A204.1 (cell line): Measurements from ENCODE around the gene RFNG.

Experiments
- FAIRE-seq: peaks from 2 replicates; lab custom pipeline; 2012; peaks lifted over from hg19 to GRCh38; lab: Jason Lieb, UNC

Gene RFNG

DNA sequence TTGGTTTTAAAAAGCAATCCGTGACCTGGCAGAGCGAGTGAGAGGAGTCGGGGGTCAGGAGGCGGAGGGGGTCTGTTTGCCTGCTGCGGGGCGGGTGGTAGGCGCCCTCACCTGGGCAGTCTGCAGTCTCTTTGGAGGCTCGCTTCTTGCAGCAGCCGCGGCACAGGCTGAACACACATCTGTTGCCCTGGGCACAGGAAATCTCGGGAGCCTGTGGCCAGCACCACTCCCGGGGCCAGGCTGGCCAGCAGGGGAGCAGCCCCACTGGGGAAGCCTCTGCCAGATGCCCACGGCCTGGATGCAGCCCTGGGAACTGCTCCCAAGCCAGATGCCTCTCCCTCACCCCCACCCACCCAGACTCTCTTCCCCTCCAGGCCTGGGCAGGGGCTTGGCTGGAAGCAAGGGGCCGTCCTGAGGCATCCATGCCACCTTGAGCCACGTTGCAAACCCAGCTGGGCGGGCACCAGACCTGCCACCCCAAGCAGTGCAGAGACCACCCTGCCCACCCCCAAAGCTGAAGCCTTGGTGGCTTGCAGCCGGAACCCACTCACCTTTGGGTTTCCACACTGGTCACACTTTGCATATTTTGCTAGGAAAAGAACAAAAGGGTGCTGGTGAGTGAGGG is 6.7 kb upstream of the RFNG start:
- no peak for FAIRE-seq

DNA sequence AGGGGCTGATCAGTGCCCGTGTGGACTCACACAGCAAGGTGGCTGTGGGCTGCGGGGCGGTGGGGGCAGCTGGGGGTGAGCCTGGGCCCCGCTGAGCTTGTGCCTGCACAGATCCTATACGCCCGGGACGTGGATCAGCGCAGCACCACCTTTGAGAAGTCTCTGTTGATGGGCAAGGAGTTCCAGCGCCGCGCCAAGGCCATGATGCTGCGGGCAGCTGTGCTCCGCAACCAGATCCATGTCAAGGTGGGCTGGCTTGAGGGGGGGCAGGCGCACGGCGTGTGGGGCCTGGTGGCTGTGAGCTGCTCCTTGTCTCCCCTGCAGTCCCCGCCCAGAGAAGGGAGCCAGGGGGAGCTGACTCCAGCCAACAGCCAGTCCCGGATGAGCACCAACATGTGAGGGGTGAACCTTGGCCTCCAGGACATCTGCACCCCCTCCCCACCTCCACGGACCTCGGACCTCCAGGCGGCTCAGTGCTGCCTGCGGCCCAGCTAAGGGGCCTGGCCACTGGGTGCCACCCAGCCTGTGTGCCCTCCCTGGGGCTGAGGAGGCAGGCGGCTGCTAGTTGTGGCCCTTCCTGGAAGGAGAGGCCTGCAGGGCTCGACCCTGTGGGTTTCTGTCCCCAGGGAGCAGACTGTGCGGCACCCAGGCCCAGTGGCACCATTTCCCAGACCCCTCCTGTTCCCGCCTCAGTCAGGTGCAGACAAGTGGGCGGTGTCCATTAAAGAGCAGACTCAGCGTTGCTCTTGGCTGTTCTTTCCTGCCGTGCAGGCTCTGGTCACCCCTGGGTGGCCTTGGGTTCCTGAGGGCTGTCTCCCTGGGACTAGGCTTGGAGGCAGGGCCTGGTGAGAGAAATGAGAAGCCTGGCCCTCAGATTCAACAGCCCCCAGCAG is 5.4 kb upstream of the RFNG start:
- no peak for FAIRE-seq

GRCh38 chr17:82055965-82056728 is 4.5 kb upstream of the RFNG start:
- FAIRE-seq = no peak

DNA sequence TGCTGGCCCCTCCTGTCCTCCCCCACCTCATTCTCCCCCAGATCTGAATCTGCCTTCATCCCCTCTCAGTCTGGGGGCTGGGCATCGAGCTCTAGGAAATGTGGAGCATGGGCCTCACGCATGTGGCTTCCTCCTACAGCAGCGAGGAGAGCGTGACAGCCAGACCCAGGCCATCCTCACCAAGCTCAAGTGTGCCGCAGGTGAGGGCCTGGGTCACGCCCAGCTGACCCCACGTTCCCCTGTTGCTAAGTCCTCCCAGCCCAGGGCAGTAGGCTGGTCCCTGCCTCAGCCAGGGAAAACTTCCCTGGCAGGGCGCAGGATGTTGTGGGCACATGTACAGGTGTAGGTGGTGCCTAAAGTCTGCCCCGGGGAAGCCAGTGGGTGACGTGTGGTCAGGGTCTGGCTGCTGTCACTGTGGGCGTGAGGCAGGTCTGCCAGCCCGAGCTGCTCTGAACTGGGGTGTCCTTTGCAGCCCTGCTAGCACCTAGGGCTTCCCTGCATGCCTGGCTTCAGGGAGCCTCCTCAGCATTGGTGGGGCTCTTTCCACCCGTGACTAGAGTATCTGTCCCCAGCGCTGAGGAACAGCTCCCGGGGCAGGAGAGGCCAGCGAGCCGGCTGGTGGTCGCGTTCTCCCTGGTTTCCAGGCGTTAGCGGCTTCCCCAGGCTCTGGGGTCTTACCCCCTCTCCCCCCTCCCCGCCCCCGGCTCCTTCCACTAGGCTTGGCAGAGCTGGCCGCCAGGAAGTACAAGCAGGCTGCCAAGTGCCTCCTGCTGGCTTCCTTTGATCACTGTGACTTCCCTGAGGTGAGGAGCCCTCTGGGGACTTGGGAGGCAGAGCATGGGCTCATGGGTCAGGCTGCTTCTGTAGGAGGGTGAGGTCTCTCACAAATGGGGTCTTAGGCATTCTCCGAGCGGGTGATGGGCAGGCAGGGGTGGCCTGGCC is 3.7 kb upstream of the RFNG start:
- FAIRE-seq = no peak

- no peak for FAIRE-seq
Measured at GRCh38 chr17:82054351-82055022, 2.9 kb upstream of the RFNG start.

- FAIRE-seq = no peak
Measured at GRCh38 chr17:82053556-82054263, 2.1 kb upstream of the RFNG start.

GRCh38 chr17:82053130-82053529 is 1.5 kb upstream of the RFNG start:
- no peak for FAIRE-seq

GRCh38 chr17:82052638-82053059 is 1.0 kb upstream of the RFNG start:
- FAIRE-seq = no peak

DNA sequence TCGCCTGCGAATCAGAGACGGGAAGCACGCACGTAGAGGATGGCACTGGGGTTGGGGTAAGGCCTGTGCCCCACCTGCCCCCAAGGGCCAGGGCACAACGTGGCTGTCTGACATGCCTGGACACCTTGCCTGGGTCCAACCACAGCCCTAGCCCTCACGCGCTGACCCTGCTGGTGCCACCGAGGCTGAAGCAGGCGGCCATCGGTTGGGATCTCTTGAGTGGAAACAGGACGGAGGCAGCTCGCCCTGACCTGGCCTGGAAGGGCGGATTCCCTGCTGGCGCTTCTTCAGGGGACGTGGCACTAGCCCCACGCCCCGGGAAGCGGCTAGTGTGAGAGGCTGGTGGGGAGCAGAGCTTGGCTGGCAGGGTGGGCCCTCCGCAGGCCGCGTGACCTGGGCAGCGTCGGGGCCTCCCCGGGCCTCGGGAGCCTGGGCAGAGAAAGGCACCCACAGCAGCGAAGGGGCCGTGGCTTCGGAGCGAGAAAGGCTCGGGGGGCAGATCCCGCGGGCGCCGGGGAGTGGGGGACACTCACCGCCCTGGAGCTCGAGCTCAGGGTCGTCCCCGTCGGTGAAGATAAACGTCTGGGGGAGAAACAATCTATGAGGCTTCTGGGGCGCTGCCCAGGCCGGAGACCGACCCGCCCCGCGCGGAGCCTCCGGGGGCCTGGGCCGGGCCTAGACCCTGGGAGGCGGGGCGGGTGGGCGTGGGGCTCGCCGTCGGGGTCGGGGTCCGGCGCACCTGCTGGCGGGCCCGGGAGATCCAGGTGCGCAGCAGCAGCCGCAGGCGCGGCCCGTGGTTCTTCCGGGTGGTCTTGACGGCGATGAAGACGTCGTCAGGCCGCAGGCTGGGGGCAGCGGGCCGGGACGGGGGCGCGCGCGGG is 610 bp downstream of the RFNG start:
- no peak for FAIRE-seq

- no peak for FAIRE-seq
Measured at GRCh38 chr17:82050152-82050760, 1.4 kb downstream of the RFNG start.

- FAIRE-seq = no peak
Measured at GRCh38 chr17:82049521-82049971, 2.1 kb downstream of the RFNG start.

- no peak for FAIRE-seq
Measured at GRCh38 chr17:82049106-82049505, 2.5 kb downstream of the RFNG start.

- FAIRE-seq = no peak
Measured at GRCh38 chr17:82048571-82048971, 3.0 kb downstream of the RFNG start.

DNA sequence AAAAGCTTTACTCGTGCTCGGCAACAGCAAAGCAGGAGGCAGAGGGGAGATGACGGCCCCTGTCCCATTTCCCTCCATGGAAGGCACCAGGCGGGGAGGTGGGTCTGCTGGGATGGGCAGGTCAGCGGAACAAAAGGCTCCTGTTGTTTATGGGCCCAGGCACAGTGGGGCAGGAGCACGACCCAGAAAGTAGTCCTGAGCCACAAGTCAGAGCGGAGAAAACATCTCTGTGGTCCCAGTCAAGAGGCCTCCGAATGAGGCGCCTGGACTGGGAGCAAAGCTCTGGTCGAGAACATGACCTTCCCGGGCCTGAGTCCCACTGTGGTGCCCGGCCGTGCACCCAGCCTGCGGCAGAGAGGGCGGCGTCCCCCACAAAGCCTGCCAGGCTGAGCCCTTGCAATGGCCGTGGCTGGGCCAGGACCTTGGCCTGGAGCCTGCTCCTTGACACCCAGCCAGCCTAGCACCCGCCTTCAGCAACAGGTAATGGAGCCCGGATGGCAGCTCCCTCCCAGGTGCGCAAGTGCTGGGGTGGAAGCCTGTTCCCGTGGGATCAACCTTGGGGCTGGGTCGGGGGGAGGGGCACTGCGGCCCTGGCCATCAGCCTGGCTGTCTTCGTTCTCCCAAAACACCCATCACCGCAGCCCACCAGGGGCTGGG is 3.6 kb downstream of the RFNG start:
- FAIRE-seq = no peak

DNA sequence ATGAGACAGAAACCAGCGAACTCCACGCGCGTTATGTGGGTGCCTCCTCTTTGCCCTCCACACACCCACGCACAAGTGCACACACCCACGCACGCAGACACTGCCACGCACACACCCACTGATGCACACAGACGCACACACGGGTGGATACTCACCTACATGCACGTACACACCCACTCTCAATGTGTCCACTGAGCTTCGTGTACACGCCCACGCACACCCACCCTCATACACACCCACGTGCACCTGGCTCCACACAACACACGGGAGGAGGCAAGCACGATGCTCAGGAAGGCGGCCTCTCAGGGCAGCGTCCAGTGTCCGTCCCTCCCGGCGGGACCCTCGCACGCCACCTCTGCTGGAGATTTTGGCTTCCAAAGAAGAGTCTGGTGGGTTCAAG is 4.2 kb downstream of the RFNG start:
- FAIRE-seq = no peak

DNA sequence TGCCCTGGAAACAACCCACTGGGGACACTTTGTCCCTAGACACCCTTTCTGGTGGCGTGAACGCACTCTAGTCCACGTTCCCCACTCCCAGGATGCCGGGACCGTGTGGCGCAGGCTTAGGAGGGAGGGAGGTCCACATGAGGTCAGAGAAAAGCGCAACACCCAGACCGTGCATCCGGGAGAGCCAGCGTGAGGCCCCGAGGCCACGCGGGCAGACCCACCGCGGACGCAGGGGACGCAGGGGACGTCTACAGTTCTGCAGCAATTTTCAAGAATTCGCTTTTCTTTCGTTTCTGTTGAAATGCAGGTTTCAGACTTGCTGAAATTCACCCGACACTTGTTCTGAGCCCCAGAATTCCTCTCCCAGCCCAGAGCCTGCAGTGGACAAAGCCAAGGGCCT is 4.7 kb downstream of the RFNG start:
- no peak for FAIRE-seq

DNA sequence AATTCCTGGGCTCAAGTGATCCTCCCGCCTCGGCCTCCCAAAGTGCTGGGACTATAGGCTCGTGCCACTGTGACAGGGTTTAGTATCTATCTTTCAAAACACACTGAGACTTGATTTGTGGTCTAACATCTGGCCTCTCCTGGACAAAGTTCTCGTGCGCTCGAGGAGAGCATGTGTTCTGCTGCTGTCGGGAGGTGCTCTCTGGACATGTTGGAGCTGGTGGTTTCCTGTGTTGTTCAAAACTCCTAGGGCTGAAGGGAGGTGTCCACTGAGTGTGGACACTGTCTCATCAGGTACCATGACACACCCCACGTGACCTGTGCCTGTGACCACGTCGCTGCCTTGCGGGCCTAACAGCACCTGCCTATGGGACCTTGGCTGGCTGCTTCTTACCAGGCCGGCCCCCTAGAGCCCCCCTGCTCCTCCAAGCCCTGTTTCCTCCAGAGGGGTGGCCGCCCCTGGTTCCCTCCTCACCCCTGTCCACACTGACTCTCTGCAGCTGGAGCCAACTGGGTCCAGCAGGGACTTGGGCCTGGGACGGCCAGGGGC is 5.6 kb downstream of the RFNG start:
- no peak for FAIRE-seq

DNA sequence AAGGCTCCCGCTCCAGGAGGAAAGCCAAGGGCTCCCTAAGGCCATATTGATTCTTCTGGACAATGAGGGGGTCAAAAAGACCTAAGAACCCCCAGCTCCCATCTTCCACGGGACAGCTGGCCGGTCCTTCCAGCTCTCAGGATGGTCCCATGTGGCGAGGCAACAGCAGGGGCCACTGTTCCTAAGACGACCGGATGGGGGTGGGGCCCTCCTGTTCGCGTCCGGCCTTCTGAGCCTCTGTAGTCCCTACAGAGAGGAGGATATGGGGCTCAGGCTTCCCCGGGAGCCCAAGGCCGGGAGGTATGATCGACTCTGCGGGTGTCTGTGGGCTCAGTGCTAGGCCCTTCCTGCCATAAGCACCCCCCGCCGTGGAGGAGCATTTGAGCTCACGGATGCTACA is 8.1 kb downstream of the RFNG start:
- no peak for FAIRE-seq
